Right renal pelvis (tissue), 4 donors: ENCODE measurements around the gene MYEOV. TPM values are rescaled to one million over a fixed set of nuclear protein-coding genes. Genes with fewer than 3 reads are reported as not detected.

Experiments used
- DNase-seq, 4 donors: peaks; one replicate each; pipeline ENCODE4 v3.0.0-alpha.2; 2013; ENCODE audit warnings: low read depth in 4 of 4, low spot score in 3 of 4, missing footprints in 1 of 4
- polyA plus RNA-seq, 4 donors: library from polyadenylated mRNA; unstranded; fragments of 120-200 nt; gene quantifications; one replicate each; pipeline ENCODE4 v1.2.1, GENCODE V29; 2013; ENCODE audit not compliant: insufficient read length in 4 of 4

Gene MYEOV
- polyA plus RNA-seq, 4 donors: 4.8 to 6.2 (median 5.0) TPM

- no peak for DNase-seq
These were observed 8.2 kb upstream of the MYEOV start for GRCh38 chr11:69285766-69286165.

GRCh38 chr11:69286374-69287371 lies 7.3 kb upstream of the MYEOV start:
- DNase-seq: peak in 2 of 4 donors; percentile 74 to 77

GRCh38 chr11:69287968-69288882 lies 5.7 kb upstream of the MYEOV start:
- no peak for DNase-seq

GRCh38 chr11:69288883-69289242 lies 5.1 kb upstream of the MYEOV start:
- no peak for DNase-seq

- no peak for DNase-seq
These were observed 3.1 kb upstream of the MYEOV start for GRCh38 chr11:69290806-69291205.

- no peak for DNase-seq
These were observed 2.4 kb upstream of the MYEOV start for GRCh38 chr11:69291459-69292110.

GRCh38 chr11:69292221-69292648 lies 1.7 kb upstream of the MYEOV start:
- no peak for DNase-seq

- DNase-seq: no peak
These were observed 868 bp upstream of the MYEOV start for GRCh38 chr11:69293087-69293486.

- DNase-seq: no peak
These were observed 670 bp downstream of the MYEOV start for GRCh38 chr11:69294571-69295078.

- no peak for DNase-seq
These were observed 1.4 kb downstream of the MYEOV start for GRCh38 chr11:69295079-69295994.

- no peak for DNase-seq
These were observed 2.3 kb downstream of the MYEOV start for GRCh38 chr11:69295995-69296889.

- DNase-seq: peak; percentile 74 to 84 (median 82)
These were observed 3.2 kb downstream of the MYEOV start for GRCh38 chr11:69296890-69297786.

- DNase-seq: no peak
These were observed 3.9 kb downstream of the MYEOV start for GRCh38 chr11:69297787-69298266.

- no peak for DNase-seq
These were observed 4.5 kb downstream of the MYEOV start for GRCh38 chr11:69298267-69299022.

GRCh38 chr11:69299023-69299461 lies 5.1 kb downstream of the MYEOV start:
- DNase-seq: no peak

GRCh38 chr11:69299572-69299971 lies 5.6 kb downstream of the MYEOV start:
- DNase-seq: no peak
